MCF 10A (cell line): ENCODE measurements around the gene SFI1. TPM values are rescaled to one million over a fixed set of nuclear protein-coding genes. Genes with fewer than 3 reads are reported as not detected.
"Not testable (repeated sequence)": the region's sequence is repeated elsewhere in the genome, so short reads cannot be mapped to it uniquely, and the experiment has no call there.

ENCODE experiments used
- BruUV-seq: library from RNA; stranded (reverse); fragments of 400-500 nt; replicated peaks from 2 replicates; lab custom pipeline; 2021; lab: Mats Ljungman, UMichigan
- CTCF ChIA-PET: fragments of 300-600 bp; sonication (Branson Sonifier 250); formaldehyde crosslinking; extraction: SDS; loops from one replicate; lab custom pipeline; 2021; ENCODE audit warnings: antibody characterized with exemption, inconsistent platforms; lab: Yijun Ruan, JAX
- POLR2A ChIA-PET: fragments of 300-600, 350-650 bp; sonication (Branson Sonifier 250); formaldehyde crosslinking; extraction: SDS; loops from one replicate; lab custom pipeline; 2020; ENCODE audit warnings: antibody characterized with exemption, inconsistent platforms; lab: Yijun Ruan, JAX
- DNase-seq: peaks from one replicate; pipeline ENCODE4 v3.0.0-alpha.2; 2018; ENCODE audit not compliant: unreplicated experiment
- H3K27ac Mint-ChIP-seq: one replicate; pipeline ENCODE4 v1.8.0; 2022; ENCODE audit warnings: mild to moderate bottlenecking, low read depth, mixed read lengths; ENCODE audit not compliant: unreplicated experiment
- H3K27me3 Mint-ChIP-seq: one replicate; pipeline ENCODE4 v1.8.0; 2022; ENCODE audit warnings: mixed read lengths; ENCODE audit not compliant: insufficient read depth, unreplicated experiment
- H3K36me3 Mint-ChIP-seq: one replicate; pipeline ENCODE4 v1.8.0; 2022; ENCODE audit warnings: mild to moderate bottlenecking, moderate library complexity, mixed read lengths; ENCODE audit not compliant: insufficient read depth, unreplicated experiment
- H3K4me1 Mint-ChIP-seq: one replicate; pipeline ENCODE4 v1.8.0; 2022; ENCODE audit warnings: mixed read lengths; ENCODE audit not compliant: insufficient read depth, unreplicated experiment
- H3K4me3 Mint-ChIP-seq: one replicate; pipeline ENCODE4 v1.8.0; 2022; ENCODE audit warnings: mild to moderate bottlenecking, moderate library complexity, mixed read lengths; ENCODE audit not compliant: unreplicated experiment
- H3K9me3 Mint-ChIP-seq: one replicate; pipeline ENCODE4 v1.8.0; 2022; ENCODE audit warnings: mixed read lengths; ENCODE audit not compliant: unreplicated experiment
- CTCF ChIP-seq: fragments of 200-600 bp; IDR thresholded peaks from one replicate; pipeline ENCODE4 v1.8.0; 2022; ENCODE audit warnings: antibody characterized with exemption, mild to moderate bottlenecking; ENCODE audit not compliant: unreplicated experiment
- intact Hi-C: fragments of 100-400 bp; cut with micrococcal nuclease; formaldehyde crosslinking; loops from 2 replicates; pipeline ENCODE4 v1.14.1; 2022
- total RNA-seq: library from RNA; stranded (reverse); gene quantifications from 2 replicates; pipeline ENCODE4 v1.2.3, GENCODE V29; 2022

The SFI1 gene
- total RNA-seq, 1 experiment from 2014 or later: 36.2 TPM

GRCh38 chr22:31584804-31585160, 88.4 kb downstream of the SFI1 start:
- ChIA-PET CTCF (interaction anchor here (0.6 kb wide), 1 partner anchor 252 kb away, joined by 3 read pairs; no protein-coding TSS in a partner anchor), POLR2A (no interaction called here)
- intact Hi-C loops: no loop called here
- H3K9me3 Mint-ChIP-seq: no peaks in the 10 kb centered on the region
- H3K4me3 Mint-ChIP-seq: no peak overlapping the region
- H3K4me1 Mint-ChIP-seq: peaks cover 6% of the 10 kb centered on the region
- TF ChIP-seq CTCF: no peak
- H3K27me3 Mint-ChIP-seq: no peaks in the 10 kb centered on the region
- no peak overlapping the region for H3K27ac Mint-ChIP-seq
- BruUV-seq: no TSS peak
- no peak for DNase-seq
- peaks cover 34% of the 10 kb centered on the region for H3K36me3 Mint-ChIP-seq

- peak; percentile 53 for DNase-seq
- no peak for TF ChIP-seq CTCF
- peaks cover 34% of the 10 kb centered on the region for H3K36me3 Mint-ChIP-seq
- H3K4me3 Mint-ChIP-seq: no peak overlapping the region
- no peaks in the 10 kb centered on the region for H3K9me3 Mint-ChIP-seq
- ChIA-PET CTCF (interaction anchor here (0.6 kb wide), 1 partner anchor 17 kb away, joined by 3 read pairs; no protein-coding TSS in a partner anchor), POLR2A (no interaction called here)
- no peak overlapping the region for H3K27ac Mint-ChIP-seq
- H3K27me3 Mint-ChIP-seq: no peaks in the 10 kb centered on the region
- no TSS peak for BruUV-seq
- H3K4me1 Mint-ChIP-seq: peaks cover 6% of the 10 kb centered on the region
- intact Hi-C loops: no loop called here
These were observed 89.0 kb downstream of the SFI1 start for GRCh38 chr22:31585161-31585859.

- peaks cover 6% of the 10 kb centered on the region for H3K4me1 Mint-ChIP-seq
- no peaks in the 10 kb centered on the region for H3K9me3 Mint-ChIP-seq
- peaks cover 25% of the 10 kb centered on the region for H3K36me3 Mint-ChIP-seq
- ChIA-PET CTCF (interaction anchor here (0.6 kb wide), 1 partner anchor 16 kb away, joined by 3 read pairs; no protein-coding TSS in a partner anchor), POLR2A (interaction anchor here (0.6 kb wide), 1 partner anchor 290 kb away, joined by 3 read pairs; no protein-coding TSS in a partner anchor)
- no TSS peak for BruUV-seq
- peak; percentile 52 for DNase-seq
- intact Hi-C loops: no loop called here
- no peaks in the 10 kb centered on the region for H3K27me3 Mint-ChIP-seq
- no peak overlapping the region for H3K4me3 Mint-ChIP-seq
- TF ChIP-seq CTCF: no peak
- H3K27ac Mint-ChIP-seq: no peak overlapping the region
These were observed 90.0 kb downstream of the SFI1 start for GRCh38 chr22:31586137-31586920.

GRCh38 chr22:31588970-31589675, 92.8 kb downstream of the SFI1 start:
- Mint-ChIP-seq H3K36me3 (peaks cover 29% of the 10 kb centered on the region), H3K27me3 (no peaks in the 10 kb centered on the region), H3K9me3 (no peaks in the 10 kb centered on the region), H3K4me1 (peaks cover 6% of the 10 kb centered on the region), H3K4me3 (no peak overlapping the region), H3K27ac (no peak overlapping the region)
- CTCF ChIA-PET: interaction anchor here (0.6 kb wide), 1 partner anchor 1448 kb away, joined by 3 read pairs; no protein-coding TSS in a partner anchor
- BruUV-seq: no TSS peak
- no peak for DNase-seq
- no peak for TF ChIP-seq CTCF
- intact Hi-C loops: no loop called here
- POLR2A ChIA-PET: interaction anchor here (0.7 kb wide), 1 partner anchor 14 kb away, joined by 3 read pairs; no protein-coding TSS in a partner anchor

- H3K9me3 Mint-ChIP-seq, H3K4me3 Mint-ChIP-seq: not testable (repeated sequence)
- H3K36me3 Mint-ChIP-seq: peaks cover 29% of the 10 kb centered on the region
These were observed 93.8 kb downstream of the SFI1 start for GRCh38 chr22:31590161-31590560.

More at GRCh38 chr22:31590161-31590560, 93.8 kb downstream of the SFI1 start:
- H3K27me3 Mint-ChIP-seq, DNase-seq, CTCF ChIA-PET, H3K27ac Mint-ChIP-seq, POLR2A ChIA-PET, intact Hi-C loops, H3K4me1 Mint-ChIP-seq, BruUV-seq: not testable (repeated sequence)
